ENCODE data around the gene TRAF7.

DNA sequence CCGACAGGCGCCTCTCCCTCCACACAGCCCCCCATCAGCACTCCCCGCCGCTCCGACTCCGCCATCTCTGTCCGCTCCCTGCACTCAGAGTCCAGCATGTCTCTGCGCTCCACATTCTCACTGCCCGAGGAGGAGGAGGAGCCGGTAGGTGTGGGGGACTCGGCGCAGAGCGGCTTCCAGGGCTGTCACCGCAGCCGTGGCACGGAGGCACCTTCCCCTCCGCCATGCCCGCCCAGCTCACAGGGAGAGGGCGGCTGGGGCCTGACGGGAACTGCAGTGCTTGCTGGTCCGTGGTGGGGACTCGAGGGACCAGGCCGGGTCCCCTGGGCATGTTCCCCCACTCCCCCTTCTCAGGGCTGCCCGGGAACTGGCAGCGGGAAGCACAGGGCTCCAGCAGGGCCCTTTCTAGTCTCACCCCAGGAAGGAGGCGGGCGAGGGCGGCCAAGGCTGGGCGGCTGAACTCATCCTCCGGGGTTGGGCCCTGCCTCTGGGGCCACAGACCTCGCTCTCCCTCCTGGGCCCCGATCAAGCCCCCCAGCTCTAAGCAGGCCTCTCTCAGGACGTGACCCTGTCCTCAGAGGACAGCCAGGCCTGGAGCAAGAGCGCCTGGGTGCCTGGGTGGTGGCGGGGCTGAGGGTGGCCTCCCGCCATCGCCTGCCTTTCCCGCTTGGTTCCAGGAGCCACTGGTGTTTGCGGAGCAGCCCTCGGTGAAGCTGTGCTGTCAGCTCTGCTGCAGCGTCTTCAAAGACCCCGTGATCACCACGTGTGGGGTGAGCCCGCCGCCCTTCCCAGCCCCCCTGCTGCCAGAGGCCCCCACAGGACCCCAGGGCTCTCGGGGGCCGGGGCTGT lies 15.2 kb downstream of the TRAF7 start:
- TF ChIP-seq, protein P1, sequence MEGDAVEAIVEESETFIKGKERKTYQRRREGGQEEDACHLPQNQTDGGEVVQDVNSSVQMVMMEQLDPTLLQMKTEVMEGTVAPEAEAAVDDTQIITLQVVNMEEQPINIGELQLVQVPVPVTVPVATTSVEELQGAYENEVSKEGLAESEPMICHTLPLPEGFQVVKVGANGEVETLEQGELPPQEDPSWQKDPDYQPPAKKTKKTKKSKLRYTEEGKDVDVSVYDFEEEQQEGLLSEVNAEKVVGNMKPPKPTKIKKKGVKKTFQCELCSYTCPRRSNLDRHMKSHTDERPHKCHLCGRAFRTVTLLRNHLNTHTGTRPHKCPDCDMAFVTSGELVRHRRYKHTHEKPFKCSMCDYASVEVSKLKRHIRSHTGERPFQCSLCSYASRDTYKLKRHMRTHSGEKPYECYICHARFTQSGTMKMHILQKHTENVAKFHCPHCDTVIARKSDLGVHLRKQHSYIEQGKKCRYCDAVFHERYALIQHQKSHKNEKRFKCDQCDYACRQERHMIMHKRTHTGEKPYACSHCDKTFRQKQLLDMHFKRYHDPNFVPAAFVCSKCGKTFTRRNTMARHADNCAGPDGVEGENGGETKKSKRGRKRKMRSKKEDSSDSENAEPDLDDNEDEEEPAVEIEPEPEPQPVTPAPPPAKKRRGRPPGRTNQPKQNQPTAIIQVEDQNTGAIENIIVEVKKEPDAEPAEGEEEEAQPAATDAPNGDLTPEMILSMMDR (IDR thresholded peaks at IDR 0.05) = no peak
- TF ChIP-seq POLR2A (IDR thresholded peaks at IDR 0.05) (no peak), POLR2AphosphoS5 (IDR thresholded peaks at IDR 0.05; ENCODE audit: insufficient read depth in 1 of 2, low read depth in 1 of 2) (no peak)
